HG02588 (cell line): Measurements from ENCODE around the gene U2SURP.
A peak's percentile ranks its signal among the peaks of the same experiment; 100 is the strongest.
"Not testable (repeated sequence)": the region's sequence is repeated elsewhere in the genome, so short reads cannot be mapped to it uniquely, and the experiment has no call there.

Source experiments
- ATAC-seq: cut with Tn5 transposase; IDR thresholded peaks from one replicate; pipeline ENCODE4 v1.9.1; 2021; ENCODE audit warnings: mild to moderate bottlenecking, moderate library complexity; ENCODE audit not compliant: unreplicated experiment

U2SURP gene

DNA sequence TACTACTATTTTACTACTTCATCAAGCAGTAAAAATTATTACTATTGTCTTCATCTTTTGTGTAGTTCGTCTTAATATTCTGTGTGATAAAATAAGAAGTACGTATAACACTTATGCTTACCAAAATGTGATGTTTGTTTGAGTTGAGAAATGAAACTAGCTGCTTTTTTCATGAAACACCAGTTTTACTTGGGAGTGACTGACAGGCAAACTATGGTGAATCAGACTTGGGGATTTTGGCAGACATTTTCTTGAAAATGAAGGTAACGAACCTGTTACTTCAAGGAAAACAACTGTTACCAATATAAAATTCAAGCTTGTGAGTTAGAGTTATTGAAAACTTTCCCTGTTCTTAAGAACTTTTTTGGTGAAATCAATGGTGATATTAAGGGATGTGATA, 10.3 kb downstream of the U2SURP start:
- no peak for ATAC-seq

- no peak for ATAC-seq
These were observed 13.6 kb downstream of the U2SURP start for GRCh38 chr3:143014921-143015320.

GRCh38 chr3:143016321-143016972, 15.1 kb downstream of the U2SURP start:
- ATAC-seq = no peak

GRCh38 chr3:143024351-143024960, 23.1 kb downstream of the U2SURP start:
- ATAC-seq = no peak

DNA sequence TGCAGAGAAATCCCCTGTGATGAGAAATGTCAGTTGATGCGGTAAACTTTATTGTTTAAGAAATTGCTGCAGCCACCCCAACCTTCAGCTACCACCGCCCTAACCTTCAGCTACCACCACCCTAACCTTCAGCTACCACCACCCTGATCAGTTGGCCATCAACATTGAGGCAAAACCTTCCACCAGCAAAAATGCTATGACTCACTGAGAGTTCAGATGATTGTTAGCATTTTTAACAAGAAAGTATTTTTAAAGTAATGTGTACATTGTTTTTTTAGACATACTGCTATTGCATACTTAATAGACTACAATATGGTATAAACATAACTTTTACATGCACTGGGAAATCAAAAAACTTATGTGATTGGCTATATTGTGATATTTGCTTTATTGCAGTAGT, 30.0 kb downstream of the U2SURP start:
- ATAC-seq = no peak

GRCh38 chr3:143031796-143032387, 30.5 kb downstream of the U2SURP start:
- ATAC-seq = not testable (repeated sequence)

DNA sequence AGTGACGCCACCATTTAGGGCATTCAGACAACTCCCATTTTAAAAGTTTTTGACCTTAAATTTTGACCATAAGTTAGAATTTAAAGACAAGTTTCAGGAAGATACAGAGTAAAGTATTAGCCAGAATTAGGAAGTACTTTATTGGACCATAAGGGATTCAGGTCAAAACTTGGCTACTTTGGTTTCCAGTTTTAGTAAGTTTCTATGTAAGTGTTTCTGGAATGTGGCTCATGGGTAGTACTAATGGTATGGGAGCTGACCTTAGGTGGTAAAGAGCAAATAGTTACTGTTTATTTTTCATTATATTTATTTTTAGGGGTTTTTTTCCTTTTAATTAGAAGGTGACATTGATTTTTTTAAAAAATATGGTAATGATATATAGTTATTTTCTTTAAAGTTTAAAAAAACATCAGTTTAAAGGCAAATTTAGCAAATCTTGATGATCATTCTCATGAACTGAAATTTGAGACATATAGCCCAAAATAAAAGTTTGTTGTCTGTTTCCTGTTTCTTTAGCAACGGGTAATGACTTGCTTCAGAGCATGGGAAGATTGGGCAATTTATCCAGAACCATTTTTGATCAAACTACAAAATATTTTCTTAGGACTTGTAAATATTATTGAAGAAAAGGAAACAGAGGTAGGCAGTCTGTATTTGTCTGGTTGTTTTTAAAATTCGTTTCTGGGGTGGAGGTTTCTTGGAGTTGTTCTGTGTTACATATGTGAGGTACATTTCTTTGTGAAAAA, 34.3 kb downstream of the U2SURP start:
- no peak for ATAC-seq

DNA sequence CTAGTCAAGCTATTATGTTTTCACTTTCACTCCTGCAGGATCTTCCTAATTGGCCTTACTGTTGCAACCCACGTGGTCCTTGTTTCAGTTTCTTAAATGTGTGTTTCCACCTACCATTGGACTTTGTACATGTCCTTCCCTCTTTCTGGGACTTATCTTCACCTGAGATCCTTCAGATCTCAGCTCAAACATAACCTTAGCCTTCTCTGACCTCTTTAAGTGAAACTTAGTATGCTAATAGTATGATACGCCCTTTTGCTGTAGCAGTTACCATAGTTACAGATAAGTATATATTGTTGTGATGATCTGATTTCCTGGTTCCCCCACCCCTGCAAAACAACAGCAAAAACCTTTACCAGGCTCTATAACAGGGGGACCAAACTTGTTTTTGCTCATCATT, 35.2 kb downstream of the U2SURP start:
- no peak for ATAC-seq

GRCh38 chr3:143037867-143038266, 36.5 kb downstream of the U2SURP start:
- ATAC-seq = no peak

DNA sequence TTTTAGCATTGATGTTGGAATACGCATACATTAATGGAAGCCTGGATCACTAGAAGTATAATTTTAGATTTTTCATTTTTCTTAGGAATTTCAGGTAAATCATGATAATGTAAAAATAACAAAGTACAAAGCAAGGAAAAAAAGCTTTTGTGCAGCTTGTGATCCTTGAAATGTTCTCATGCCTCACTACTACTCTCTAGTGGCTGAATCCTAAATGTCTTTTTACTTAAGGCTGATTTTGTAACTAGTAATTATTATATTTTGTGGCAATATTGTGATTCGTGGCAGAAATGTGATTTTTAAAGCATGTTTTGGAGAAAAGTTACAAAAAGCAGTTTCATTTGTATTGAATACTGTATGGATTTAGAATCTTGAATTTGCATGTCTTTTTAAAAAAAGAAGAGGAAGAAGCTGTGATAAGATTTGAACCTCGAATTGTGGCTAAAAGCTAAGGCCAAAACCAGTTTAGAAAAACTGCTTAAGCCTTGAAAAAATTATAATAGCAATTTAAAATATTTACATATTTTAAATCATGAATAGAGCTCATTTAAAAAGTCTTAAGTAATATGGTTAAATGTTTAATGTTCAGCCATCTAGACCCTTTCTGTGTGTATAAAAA, 39.0 kb downstream of the U2SURP start:
- ATAC-seq = no peak

- ATAC-seq = no peak
These were observed 40.5 kb downstream of the U2SURP start for GRCh38 chr3:143041903-143042302.

GRCh38 chr3:143045639-143046038, 44.3 kb downstream of the U2SURP start:
- ATAC-seq = no peak

GRCh38 chr3:143046075-143046474, 44.7 kb downstream of the U2SURP start:
- not testable (repeated sequence) for ATAC-seq

DNA sequence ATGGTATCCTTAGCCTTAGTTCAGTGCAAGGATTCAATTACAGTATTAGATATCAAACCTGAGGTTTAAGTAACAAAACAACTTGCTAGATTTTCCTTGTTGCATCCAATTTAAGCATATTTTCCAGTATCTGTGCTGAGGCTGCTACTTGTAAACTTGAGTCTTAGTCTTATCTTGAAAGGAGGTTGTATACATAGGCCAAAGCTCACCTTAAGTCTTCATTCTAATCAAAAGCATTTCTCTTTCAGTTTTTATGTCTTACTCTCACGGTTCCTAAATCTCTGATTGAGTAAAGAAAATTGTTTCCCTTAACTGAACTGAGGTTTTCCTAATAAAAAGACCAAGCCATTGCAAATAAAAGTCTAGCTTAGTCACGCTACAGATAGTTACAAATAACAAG, 52.6 kb downstream of the U2SURP start:
- no peak for ATAC-seq

DNA sequence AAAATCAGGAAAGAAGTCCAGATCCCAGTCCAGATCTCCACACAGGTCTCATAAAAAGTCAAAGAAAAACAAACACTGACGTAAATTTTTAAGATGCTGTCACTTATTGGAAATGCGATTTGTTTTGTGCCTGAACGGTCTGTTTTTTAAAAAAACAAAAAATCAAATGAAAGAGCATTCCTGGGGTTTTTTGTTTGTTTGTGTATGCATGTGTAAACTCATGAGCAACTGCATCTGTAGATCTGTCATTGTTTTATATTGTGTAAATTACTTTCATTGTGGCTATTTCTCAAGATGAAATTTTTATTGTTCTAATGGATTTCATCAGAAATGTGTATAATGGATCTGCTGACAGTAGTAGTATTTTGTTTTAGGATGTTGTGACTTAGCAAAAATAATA, 55.0 kb downstream of the U2SURP start:
- ATAC-seq = no peak

DNA sequence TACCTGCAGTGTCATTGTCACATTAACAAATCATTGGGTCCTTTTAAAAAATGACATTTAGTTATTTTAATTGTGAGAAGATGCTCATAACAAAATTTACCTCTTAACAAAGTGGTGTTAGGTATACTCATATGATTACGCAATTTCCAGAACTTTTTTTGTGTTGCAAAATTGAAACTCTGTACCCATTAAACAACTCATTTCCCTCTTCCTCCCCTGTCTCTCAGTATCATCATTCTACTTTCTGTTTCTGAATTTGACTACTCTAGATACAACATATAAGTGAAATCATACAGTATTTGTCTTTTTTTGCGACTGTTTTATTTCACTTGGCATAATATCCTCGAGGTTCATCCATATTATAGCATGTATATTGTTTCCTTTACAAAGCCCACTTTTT, 59.5 kb downstream of the U2SURP start:
- ATAC-seq = peak; percentile 97

DNA sequence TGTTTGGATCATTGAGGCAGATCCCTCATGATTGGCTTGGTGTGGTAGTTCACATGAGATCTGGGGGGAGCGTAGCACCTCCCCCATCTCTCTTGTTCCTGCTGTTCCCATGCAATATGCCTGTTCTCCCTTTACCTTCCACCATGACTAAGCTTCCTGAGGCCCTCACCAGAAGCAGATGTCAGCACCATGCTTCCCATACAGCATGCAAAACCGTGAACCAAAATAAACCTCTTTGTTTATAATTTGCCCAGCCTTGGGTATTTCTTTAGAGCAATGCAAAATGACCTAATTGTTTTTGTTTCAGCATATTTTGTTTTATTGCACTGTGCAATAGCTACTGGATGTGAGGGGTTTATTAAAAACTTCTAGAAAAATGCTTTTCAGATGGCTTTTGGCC, 61.6 kb downstream of the U2SURP start:
- no peak for ATAC-seq

DNA sequence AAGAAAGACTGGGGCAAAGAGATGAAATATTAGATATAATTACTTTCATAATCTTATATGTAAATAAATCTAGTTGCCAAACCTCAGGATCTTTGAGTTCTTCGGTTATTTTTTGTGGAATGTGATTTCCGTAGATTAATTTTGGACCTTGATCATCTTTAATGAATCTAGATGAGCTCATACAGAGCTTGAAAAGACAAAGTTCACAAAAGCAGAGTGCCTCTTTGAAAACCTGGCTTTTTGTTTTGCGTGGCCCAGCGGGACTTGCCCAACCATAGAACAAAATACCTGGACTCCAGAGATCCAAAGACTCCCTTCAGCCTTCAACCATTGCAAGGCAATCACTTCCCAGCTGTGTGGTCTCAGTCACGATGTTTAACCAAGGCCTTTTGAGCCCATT, 63.4 kb downstream of the U2SURP start:
- ATAC-seq = no peak

DNA sequence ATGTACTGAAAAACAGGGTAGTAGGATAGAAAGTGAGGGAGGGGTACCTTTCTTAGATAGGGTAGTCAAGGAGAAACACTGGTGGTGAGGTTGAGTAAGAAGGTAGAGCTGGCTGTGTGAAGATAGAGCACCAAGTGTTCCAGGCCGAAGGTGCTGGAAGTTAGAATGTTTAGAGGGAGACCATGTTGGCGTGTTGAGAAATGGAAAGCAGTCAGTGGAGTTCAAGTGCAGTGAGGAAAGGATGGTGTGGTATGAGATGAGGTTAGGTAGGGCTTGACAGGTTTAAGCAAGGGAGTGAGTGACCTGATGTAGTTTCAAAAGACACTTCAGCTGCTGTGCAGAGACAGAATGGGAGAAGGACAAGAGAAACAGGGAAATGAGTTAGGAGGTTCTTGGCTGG, 64.0 kb downstream of the U2SURP start:
- no peak for ATAC-seq

DNA sequence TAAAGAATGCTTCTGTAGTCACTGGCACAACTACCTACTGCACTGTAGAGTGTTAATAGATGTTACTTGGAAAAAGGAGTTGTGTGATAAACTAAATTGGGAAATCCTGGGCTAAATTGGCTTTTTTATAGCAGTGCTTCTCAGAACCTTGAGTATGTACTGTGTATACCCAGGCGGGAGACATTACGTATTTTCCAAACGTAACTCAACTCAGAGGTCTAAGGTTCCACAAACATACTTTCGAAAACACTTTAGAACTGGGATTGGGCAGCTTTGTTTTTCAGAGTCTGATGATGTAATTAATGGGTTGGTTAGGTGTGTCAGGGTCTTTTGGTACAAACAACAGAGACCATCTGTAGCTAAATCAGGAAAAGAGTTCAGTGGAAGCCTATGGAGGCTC, 64.7 kb downstream of the U2SURP start:
- no peak for ATAC-seq

DNA sequence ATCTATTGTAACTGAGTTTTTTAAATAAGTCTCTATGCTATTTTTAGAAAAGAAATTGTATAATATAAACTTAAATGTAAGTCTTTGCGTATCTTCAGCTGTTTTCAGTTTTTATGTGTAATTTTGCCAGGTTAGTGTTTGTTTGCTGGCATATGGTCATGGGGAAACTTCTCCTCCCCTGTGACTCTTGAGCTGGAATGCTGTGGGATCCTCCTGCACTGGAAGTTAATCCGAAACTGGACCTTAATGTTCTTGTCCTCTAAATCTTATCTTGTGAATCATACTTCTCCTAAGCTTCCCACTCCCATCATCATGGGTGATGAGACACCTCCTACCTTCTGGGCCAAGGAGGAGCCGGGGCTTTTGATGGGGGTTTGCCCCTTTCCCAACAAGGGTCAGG, 65.8 kb downstream of the U2SURP start:
- ATAC-seq = no peak
